Measurements from ENCODE around the gene FOXC2. TPM values are rescaled to one million over a fixed set of nuclear protein-coding genes. Genes with fewer than 3 reads are reported as not detected.

FOXC2 gene
- total and polyA plus RNA-seq, 2 of the 13 experiments (the other 11 are each of a cell fraction or from before 2014, with no cell fraction given) = not detected

- TF ChIP-seq, protein P1, sequence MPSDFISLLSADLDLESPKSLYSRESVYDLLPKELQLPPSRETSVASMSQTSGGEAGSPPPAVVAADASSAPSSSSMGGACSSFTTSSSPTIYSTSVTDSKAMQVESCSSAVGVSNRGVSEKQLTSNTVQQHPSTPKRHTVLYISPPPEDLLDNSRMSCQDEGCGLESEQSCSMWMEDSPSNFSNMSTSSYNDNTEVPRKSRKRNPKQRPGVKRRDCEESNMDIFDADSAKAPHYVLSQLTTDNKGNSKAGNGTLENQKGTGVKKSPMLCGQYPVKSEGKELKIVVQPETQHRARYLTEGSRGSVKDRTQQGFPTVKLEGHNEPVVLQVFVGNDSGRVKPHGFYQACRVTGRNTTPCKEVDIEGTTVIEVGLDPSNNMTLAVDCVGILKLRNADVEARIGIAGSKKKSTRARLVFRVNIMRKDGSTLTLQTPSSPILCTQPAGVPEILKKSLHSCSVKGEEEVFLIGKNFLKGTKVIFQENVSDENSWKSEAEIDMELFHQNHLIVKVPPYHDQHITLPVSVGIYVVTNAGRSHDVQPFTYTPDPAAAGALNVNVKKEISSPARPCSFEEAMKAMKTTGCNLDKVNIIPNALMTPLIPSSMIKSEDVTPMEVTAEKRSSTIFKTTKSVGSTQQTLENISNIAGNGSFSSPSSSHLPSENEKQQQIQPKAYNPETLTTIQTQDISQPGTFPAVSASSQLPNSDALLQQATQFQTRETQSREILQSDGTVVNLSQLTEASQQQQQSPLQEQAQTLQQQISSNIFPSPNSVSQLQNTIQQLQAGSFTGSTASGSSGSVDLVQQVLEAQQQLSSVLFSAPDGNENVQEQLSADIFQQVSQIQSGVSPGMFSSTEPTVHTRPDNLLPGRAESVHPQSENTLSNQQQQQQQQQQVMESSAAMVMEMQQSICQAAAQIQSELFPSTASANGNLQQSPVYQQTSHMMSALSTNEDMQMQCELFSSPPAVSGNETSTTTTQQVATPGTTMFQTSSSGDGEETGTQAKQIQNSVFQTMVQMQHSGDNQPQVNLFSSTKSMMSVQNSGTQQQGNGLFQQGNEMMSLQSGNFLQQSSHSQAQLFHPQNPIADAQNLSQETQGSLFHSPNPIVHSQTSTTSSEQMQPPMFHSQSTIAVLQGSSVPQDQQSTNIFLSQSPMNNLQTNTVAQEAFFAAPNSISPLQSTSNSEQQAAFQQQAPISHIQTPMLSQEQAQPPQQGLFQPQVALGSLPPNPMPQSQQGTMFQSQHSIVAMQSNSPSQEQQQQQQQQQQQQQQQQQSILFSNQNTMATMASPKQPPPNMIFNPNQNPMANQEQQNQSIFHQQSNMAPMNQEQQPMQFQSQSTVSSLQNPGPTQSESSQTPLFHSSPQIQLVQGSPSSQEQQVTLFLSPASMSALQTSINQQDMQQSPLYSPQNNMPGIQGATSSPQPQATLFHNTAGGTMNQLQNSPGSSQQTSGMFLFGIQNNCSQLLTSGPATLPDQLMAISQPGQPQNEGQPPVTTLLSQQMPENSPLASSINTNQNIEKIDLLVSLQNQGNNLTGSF (CRISPR knock-in tag; IDR thresholded peaks at IDR 0.05) = 0 out of 2 replicates have a peak, but pooled peaks have one; percentile 13
- TF ChIP-seq, protein P2, sequence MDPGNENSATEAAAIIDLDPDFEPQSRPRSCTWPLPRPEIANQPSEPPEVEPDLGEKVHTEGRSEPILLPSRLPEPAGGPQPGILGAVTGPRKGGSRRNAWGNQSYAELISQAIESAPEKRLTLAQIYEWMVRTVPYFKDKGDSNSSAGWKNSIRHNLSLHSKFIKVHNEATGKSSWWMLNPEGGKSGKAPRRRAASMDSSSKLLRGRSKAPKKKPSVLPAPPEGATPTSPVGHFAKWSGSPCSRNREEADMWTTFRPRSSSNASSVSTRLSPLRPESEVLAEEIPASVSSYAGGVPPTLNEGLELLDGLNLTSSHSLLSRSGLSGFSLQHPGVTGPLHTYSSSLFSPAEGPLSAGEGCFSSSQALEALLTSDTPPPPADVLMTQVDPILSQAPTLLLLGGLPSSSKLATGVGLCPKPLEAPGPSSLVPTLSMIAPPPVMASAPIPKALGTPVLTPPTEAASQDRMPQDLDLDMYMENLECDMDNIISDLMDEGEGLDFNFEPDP (CRISPR knock-in tag; conservative IDR thresholded peaks at IDR 0.05) = no peak
- TF ChIP-seq MLLT10 (CRISPR knock-in tag; IDR thresholded peaks at IDR 0.05) (no peak), MTA1 (CRISPR knock-in tag; IDR thresholded peaks at IDR 0.05; ENCODE audit: borderline replicate concordance) (0 out of 2 replicates have a peak, but pooled peaks have one; percentile 44), SSRP1 (CRISPR knock-in tag; IDR thresholded peaks at IDR 0.05) (no peak), ZNF569 (CRISPR knock-in tag; IDR thresholded peaks at IDR 0.05; ENCODE audit: borderline replicate concordance) (no peak), MTERF4 (CRISPR knock-in tag; IDR thresholded peaks at IDR 0.05) (no peak; the same call in 1 of the 2 replicates), TERF1 (CRISPR knock-in tag; IDR thresholded peaks at IDR 0.05) (no peak), LBX2 (CRISPR knock-in tag; IDR thresholded peaks at IDR 0.05; ENCODE audit: borderline replicate concordance) (no peak), ZNF484 (CRISPR knock-in tag; IDR thresholded peaks at IDR 0.05; ENCODE audit: borderline replicate concordance, low read depth) (no peak), ZC3H4 (CRISPR knock-in tag; IDR thresholded peaks at IDR 0.05; ENCODE audit: borderline replicate concordance) (peak; percentile 43; the same call in 1 of the 2 replicates), YEATS2 (CRISPR knock-in tag; IDR thresholded peaks at IDR 0.05; ENCODE audit: borderline replicate concordance) (peak; percentile 96)
- TF ChIP-seq, protein P3, sequence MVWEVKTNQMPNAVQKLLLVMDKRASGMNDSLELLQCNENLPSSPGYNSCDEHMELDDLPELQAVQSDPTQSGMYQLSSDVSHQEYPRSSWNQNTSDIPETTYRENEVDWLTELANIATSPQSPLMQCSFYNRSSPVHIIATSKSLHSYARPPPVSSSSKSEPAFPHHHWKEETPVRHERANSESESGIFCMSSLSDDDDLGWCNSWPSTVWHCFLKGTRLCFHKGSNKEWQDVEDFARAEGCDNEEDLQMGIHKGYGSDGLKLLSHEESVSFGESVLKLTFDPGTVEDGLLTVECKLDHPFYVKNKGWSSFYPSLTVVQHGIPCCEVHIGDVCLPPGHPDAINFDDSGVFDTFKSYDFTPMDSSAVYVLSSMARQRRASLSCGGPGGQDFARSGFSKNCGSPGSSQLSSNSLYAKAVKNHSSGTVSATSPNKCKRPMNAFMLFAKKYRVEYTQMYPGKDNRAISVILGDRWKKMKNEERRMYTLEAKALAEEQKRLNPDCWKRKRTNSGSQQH (CRISPR knock-in tag; IDR thresholded peaks at IDR 0.05; ENCODE audit: low read depth) = peak; percentile 89; the same call in 1 of the 2 replicates
These were observed 11.5 kb upstream of the FOXC2 start, which contains the start of gene MTHFSD (continued) for GRCh38 chr16:86554917-86555703.
